ENCODE results near the gene SLC26A11. TPM values are rescaled to one million over a fixed set of nuclear protein-coding genes. Genes with fewer than 3 reads are reported as not detected.

Gene SLC26A11
- total RNA-seq, 1 experiment from 2014 or later = 17.7 TPM

GRCh38 chr17:80189611-80190010 lies 30.6 kb upstream of the SLC26A11 start (continued):
- TF ChIP-seq CTCF (IDR thresholded peaks at IDR 0.05 in 2 of 3, conservative IDR thresholded peaks at IDR 0.05 in 1 of 3; ENCODE audit: borderline replicate concordance in 1 of 3, insufficient read depth in 1 of 3, low read depth in 2 of 3, low read length in 2 of 3) (no peak), POLR2A (IDR thresholded peaks at IDR 0.05; ENCODE audit: borderline replicate concordance, extremely low read depth, insufficient read depth, insufficient read length) (no peak), CBX3 (IDR thresholded peaks at IDR 0.05; ENCODE audit: low read depth) (no peak), ZFX (IDR thresholded peaks at IDR 0.05) (no peak), EZH2phosphoT487 (IDR thresholded peaks at IDR 0.05; ENCODE audit: borderline replicate concordance) (no peak), SP1 (IDR thresholded peaks at IDR 0.05; ENCODE audit: low read depth) (no peak), ELF1 (IDR thresholded peaks at IDR 0.05; ENCODE audit: borderline replicate concordance, low read depth) (no peak), RAD21 (IDR thresholded peaks at IDR 0.05; ENCODE audit: low read depth) (no peak), FOSL1 (IDR thresholded peaks at IDR 0.05; ENCODE audit: low read depth) (no peak), ATF3 (IDR thresholded peaks at IDR 0.05) (no peak)

GRCh38 chr17:80190716-80191115 lies 29.5 kb upstream of the SLC26A11 start:
- Histone ChIP-seq H3K79me2 (ENCODE audit: insufficient read depth, low read length) (no peaks in the 10 kb centered on the region), H3K9me3 (ENCODE audit: control insufficient read depth in 1 of 2, insufficient read depth in 1 of 2, low read depth in 1 of 2, low read length in 2 of 2) (no peaks in the 10 kb centered on the region; a peak in 1 of 4 replicates), H3K4me2 (ENCODE audit: low read length) (no peak overlapping the region), H3K36me3 (ENCODE audit: control insufficient read depth in 1 of 2, insufficient read depth in 2 of 2, low read length in 2 of 2) (no peaks in the 10 kb centered on the region), H3K4me3 (replicated peaks in 1 of 2; ENCODE audit: low read depth in 1 of 2, low read length in 2 of 2) (no peak overlapping the region), H4K20me1 (ENCODE audit: insufficient read depth) (no peaks in the 10 kb centered on the region), H3K27me3 (ENCODE audit: insufficient read depth, low read length) (no peaks in the 10 kb centered on the region; the same call in 1 of the 2 replicates), H3K27ac (ENCODE audit: low read depth, low read length) (no peak overlapping the region), H3K4me1 (ENCODE audit: control insufficient read depth in 1 of 2, insufficient read depth in 2 of 2, low read length in 2 of 2) (peaks cover 0 to 16% of the 10 kb centered on the region in 2 experiments; a peak in 1 of 4 replicates), H3K9me2 (ENCODE audit: insufficient read depth) (no peaks in the 10 kb centered on the region), H3K9ac (ENCODE audit: low read length) (no peak overlapping the region), H2AFZ (ENCODE audit: low read depth, low read length, poor library complexity, severe bottlenecking) (no peak overlapping the region)
- ATAC-seq = no peak
- CTCF ChIA-PET = interaction anchor here (1.0 kb wide), 1 partner anchor 9 kb away, joined by 4 read pairs; no protein-coding TSS in a partner anchor
- POLR2A ChIA-PET = interaction anchor here (1.7 kb wide), 1 partner anchor 41 kb away, joined by 4 read pairs; no protein-coding TSS in a partner anchor
- RAD21 ChIA-PET (ENCODE audit: low non-redundant PET in 1 of 2, low total read pairs in 2 of 2, uncharacterized antibody in 2 of 2, unreplicated experiment in 2 of 2) = no interaction called here
- DNase-seq (ENCODE audit: low read depth, low spot score) = no peak
- intact Hi-C loops (cut with micrococcal nuclease) = no loop called here
- BruUV-seq (replicated peaks) = no TSS peak
- TF ChIP-seq EZH2 (IDR thresholded peaks at IDR 0.05) = no peak
- no peak for TF ChIP-seq ZBTB33 (IDR thresholded peaks at IDR 0.05; ENCODE audit: extremely low read depth, insufficient replicate concordance, low read length)
- TF ChIP-seq POLR2A (IDR thresholded peaks at IDR 0.05; ENCODE audit: borderline replicate concordance, extremely low read depth, insufficient read depth, insufficient read length) = no peak
- TF ChIP-seq CTCF (IDR thresholded peaks at IDR 0.05 in 2 of 3, conservative IDR thresholded peaks at IDR 0.05 in 1 of 3; ENCODE audit: borderline replicate concordance in 1 of 3, insufficient read depth in 1 of 3, low read depth in 2 of 3, low read length in 2 of 3) = no peak
- no peak for TF ChIP-seq CEBPB (IDR thresholded peaks at IDR 0.05; ENCODE audit: low read depth)
- TF ChIP-seq MAX (IDR thresholded peaks at IDR 0.05) = no peak
- no peak for TF ChIP-seq ZNF274 (IDR thresholded peaks at IDR 0.05; ENCODE audit: low read depth, low read length)
- TF ChIP-seq SRF (IDR thresholded peaks at IDR 0.05; ENCODE audit: low read depth) = no peak
- TF ChIP-seq POLR2AphosphoS5 (IDR thresholded peaks at IDR 0.05; ENCODE audit: low read depth, low read length) = no peak
- no peak for TF ChIP-seq TCF7L2 (IDR thresholded peaks at IDR 0.05; ENCODE audit: borderline replicate concordance, extremely low read depth, insufficient read depth, insufficient read length)
- TF ChIP-seq FOSL1 (IDR thresholded peaks at IDR 0.05; ENCODE audit: low read depth) = no peak
- no peak for TF ChIP-seq EGR1 (IDR thresholded peaks at IDR 0.05; ENCODE audit: low read depth)
- TF ChIP-seq SP1 (IDR thresholded peaks at IDR 0.05; ENCODE audit: low read depth) = no peak
- no peak for TF ChIP-seq SIN3A (IDR thresholded peaks at IDR 0.05; ENCODE audit: low read depth)
- no peak for TF ChIP-seq EZH2phosphoT487 (IDR thresholded peaks at IDR 0.05; ENCODE audit: borderline replicate concordance)

Data from HCT116 (cell line).